Measurements from ENCODE around the gene CALML5. TPM values are rescaled to one million over a fixed set of nuclear protein-coding genes. Genes with fewer than 3 reads are reported as not detected.

Gene CALML5
- polyA plus RNA-seq, 1 of the 3 experiments (the other 2 are of a cell fraction) = not detected

DNA sequence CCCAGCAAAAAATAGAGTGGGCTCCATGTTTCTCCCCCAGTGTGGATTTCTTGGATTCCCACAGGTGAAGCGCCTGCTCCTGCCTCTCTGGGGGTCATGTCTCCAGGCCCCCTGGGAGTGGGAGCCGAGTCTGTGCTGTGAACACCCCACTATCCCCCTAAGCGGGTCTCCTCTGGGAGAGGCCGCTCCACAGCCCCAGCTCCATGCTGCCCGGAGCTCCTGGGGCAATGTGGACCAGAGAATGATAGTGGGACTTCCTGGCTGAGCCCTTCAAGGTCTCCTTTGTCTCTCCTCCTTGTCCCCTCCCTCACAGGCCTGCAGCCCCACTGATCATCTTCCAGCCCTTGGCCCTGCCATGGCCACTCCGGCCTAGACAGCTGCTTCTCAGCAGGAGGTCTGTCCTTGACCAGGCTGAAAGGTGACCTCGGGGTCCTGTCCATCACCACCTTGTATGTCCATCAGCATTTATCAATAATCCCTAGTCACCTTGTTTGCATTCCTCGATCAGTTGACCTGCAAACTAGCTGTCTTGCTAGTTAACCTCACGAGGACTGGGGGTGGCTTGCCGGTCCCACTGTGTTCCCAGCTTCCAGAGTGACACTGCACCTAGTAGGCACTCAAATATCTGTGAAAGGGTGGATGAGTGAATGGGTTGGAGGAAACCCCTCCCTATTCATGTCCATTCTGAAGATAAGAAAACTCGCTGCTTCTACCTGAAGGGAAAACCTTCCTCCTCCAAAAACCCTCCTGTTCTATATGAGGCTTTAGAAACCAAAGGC, 24.6 kb upstream of the CALML5 start:
- no peaks in the 10 kb centered on the region for H3K9me2 ChIP-seq
- 74% methylated on average over 10 of the region's 11 CpGs for WGBS (ENCODE audit: low lambda C conversion rate)
- H3K4me3 ChIP-seq (ENCODE audit: low read depth in 2 of 2, low read length in 1 of 2) = no peak overlapping the region
- H3K9ac ChIP-seq = no peak overlapping the region
- H3K27ac ChIP-seq (ENCODE audit: low read depth in 2 of 2, low read length in 1 of 2) = no peak overlapping the region
- ChIA-PET CTCF (interaction anchor here (1.2 kb wide), 2 partner anchors 13 to 99 kb away, joined by 3 to 4 read pairs; no protein-coding TSS in a partner anchor), POLR2A (no interaction called here)
- H4K20me1 ChIP-seq (ENCODE audit: insufficient read depth) = no peaks in the 10 kb centered on the region
- H3K36me3 ChIP-seq (replicated peaks in 1 of 2; ENCODE audit: control insufficient read depth in 1 of 2, insufficient read depth in 2 of 2, low read length in 1 of 2) = no peaks in the 10 kb centered on the region
- no peak for DNase-seq
- H3K4me1 ChIP-seq (ENCODE audit: control insufficient read depth in 1 of 2, insufficient read depth in 2 of 2, low read depth in 1 of 2, low read length in 1 of 2) = no peaks in the 10 kb centered on the region
- no peak overlapping the region for H3K4me2 ChIP-seq
- no peaks in the 10 kb centered on the region for H3K27me3 ChIP-seq (ENCODE audit: insufficient read depth)
- no peak for TF ChIP-seq TCF12 (IDR thresholded peaks at IDR 0.05)
- no peak overlapping the region for H2AFZ ChIP-seq (ENCODE audit: low read depth)
- no peaks in the 10 kb centered on the region for H3K79me2 ChIP-seq (ENCODE audit: insufficient read depth)
- H3F3A ChIP-seq (replicated peaks; ENCODE audit: insufficient read depth) = no peaks in the 10 kb centered on the region
- no peaks in the 10 kb centered on the region for H3K9me3 ChIP-seq

DNA sequence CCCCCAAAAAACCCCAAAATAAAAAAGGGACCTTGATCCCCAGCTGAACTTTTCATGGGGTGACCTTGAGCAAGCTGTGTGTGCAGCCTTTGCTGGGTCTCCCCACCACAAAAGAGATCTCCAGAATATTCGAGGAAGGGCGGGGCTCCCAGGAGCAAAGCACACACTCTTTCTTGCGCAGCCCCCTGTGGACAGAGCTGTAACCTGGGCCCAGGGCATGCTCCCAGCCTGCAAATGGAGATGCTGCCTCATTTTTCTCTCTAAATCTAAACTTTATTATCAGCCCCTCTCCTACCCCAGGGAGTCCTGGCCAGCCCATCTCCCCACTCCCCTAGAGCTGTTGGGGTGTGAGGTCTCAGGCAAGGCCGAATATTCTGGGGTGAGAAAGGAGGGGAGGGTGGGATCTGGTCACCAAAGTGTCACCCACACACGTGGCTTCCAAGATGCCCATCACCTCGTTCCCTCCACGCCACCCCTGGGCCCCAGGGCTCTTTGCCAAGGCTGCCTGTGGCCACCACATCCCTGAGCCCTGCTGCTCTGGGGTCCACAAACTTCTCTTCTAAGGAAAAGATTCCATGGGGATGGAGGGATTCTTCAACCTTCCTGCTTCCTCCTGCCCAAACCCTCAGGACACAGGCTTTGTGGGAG, 23.7 kb upstream of the CALML5 start:
- H3K4me2 ChIP-seq = no peak overlapping the region
- H3K27me3 ChIP-seq (ENCODE audit: insufficient read depth) = no peaks in the 10 kb centered on the region
- no peak overlapping the region for H3K27ac ChIP-seq (ENCODE audit: low read depth in 2 of 2, low read length in 1 of 2)
- H3K4me1 ChIP-seq (ENCODE audit: control insufficient read depth in 1 of 2, insufficient read depth in 2 of 2, low read depth in 1 of 2, low read length in 1 of 2) = no peaks in the 10 kb centered on the region
- no peaks in the 10 kb centered on the region for H3K79me2 ChIP-seq (ENCODE audit: insufficient read depth)
- no peak for DNase-seq
- no peaks in the 10 kb centered on the region for H3K36me3 ChIP-seq (replicated peaks in 1 of 2; ENCODE audit: control insufficient read depth in 1 of 2, insufficient read depth in 2 of 2, low read length in 1 of 2)
- no peaks in the 10 kb centered on the region for H3F3A ChIP-seq (replicated peaks; ENCODE audit: insufficient read depth)
- no peak overlapping the region for H3K9ac ChIP-seq
- no peak overlapping the region for H3K4me3 ChIP-seq (ENCODE audit: low read depth in 2 of 2, low read length in 1 of 2)
- WGBS (ENCODE audit: low lambda C conversion rate) = 68% methylated on average over 6 of the region's 7 CpGs
- H2AFZ ChIP-seq (ENCODE audit: low read depth) = no peak overlapping the region
- no peaks in the 10 kb centered on the region for H3K9me3 ChIP-seq
- no peaks in the 10 kb centered on the region for H4K20me1 ChIP-seq (ENCODE audit: insufficient read depth)
- TF ChIP-seq FOXJ3 (CRISPR knock-in tag; IDR thresholded peaks at IDR 0.05) (no peak), GABPA (IDR thresholded peaks at IDR 0.05; ENCODE audit: low read depth) (no peak), JUND (IDR thresholded peaks at IDR 0.05) (no peak), ELF1 (IDR thresholded peaks at IDR 0.05) (no peak), GATA2 (CRISPR knock-in tag; IDR thresholded peaks at IDR 0.05) (no peak), RAD21 (IDR thresholded peaks at IDR 0.05; ENCODE audit: low read length) (no peak), YY1 (IDR thresholded peaks at IDR 0.05; ENCODE audit: low read depth) (no peak)
- TF ChIP-seq, protein P1, sequence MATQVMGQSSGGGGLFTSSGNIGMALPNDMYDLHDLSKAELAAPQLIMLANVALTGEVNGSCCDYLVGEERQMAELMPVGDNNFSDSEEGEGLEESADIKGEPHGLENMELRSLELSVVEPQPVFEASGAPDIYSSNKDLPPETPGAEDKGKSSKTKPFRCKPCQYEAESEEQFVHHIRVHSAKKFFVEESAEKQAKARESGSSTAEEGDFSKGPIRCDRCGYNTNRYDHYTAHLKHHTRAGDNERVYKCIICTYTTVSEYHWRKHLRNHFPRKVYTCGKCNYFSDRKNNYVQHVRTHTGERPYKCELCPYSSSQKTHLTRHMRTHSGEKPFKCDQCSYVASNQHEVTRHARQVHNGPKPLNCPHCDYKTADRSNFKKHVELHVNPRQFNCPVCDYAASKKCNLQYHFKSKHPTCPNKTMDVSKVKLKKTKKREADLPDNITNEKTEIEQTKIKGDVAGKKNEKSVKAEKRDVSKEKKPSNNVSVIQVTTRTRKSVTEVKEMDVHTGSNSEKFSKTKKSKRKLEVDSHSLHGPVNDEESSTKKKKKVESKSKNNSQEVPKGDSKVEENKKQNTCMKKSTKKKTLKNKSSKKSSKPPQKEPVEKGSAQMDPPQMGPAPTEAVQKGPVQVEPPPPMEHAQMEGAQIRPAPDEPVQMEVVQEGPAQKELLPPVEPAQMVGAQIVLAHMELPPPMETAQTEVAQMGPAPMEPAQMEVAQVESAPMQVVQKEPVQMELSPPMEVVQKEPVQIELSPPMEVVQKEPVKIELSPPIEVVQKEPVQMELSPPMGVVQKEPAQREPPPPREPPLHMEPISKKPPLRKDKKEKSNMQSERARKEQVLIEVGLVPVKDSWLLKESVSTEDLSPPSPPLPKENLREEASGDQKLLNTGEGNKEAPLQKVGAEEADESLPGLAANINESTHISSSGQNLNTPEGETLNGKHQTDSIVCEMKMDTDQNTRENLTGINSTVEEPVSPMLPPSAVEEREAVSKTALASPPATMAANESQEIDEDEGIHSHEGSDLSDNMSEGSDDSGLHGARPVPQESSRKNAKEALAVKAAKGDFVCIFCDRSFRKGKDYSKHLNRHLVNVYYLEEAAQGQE (IDR thresholded peaks at IDR 0.05; ENCODE audit: low read depth, low read length) = no peak
- TF ChIP-seq, protein P2, sequence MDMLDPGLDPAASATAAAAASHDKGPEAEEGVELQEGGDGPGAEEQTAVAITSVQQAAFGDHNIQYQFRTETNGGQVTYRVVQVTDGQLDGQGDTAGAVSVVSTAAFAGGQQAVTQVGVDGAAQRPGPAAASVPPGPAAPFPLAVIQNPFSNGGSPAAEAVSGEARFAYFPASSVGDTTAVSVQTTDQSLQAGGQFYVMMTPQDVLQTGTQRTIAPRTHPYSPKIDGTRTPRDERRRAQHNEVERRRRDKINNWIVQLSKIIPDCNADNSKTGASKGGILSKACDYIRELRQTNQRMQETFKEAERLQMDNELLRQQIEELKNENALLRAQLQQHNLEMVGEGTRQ (IDR thresholded peaks at IDR 0.05; ENCODE audit: borderline replicate concordance, low read depth, low read length) = no peak
- CTCF ChIA-PET = no interaction called here
- POLR2A ChIA-PET = no interaction called here
- no peaks in the 10 kb centered on the region for H3K9me2 ChIP-seq

Measured in SK-N-SH (cell line).